Liver (tissue), 9 donors: ENCODE measurements around the gene TOX2. TPM values are rescaled to one million over a fixed set of nuclear protein-coding genes. Genes with fewer than 3 reads are reported as not detected.

ENCODE experiments used
- DNase-seq: peaks from one replicate; pipeline ENCODE4 v3.0.0-alpha.2; 2017; ENCODE audit warnings: low spot score
- H3K27ac ChIP-seq, 2 donors: one replicate each; pipeline ENCODE4 v1.7.0; 2013; ENCODE audit warnings: inconsistent platforms in 2 of 2, low read length in 2 of 2, control low read depth in 1 of 2, low read depth in 1 of 2, mild to moderate bottlenecking in 1 of 2
- H3K27me3 ChIP-seq, 4 donors: one replicate each; pipeline versions ENCODE4 v1.6.1 to v1.7.0; 2013; ENCODE audit warnings: low read length in 3 of 4, inconsistent platforms in 1 of 4, mild to moderate bottlenecking in 1 of 4, moderate library complexity in 1 of 4; ENCODE audit not compliant: control insufficient read depth in 4 of 4, insufficient read depth in 4 of 4
- H3K36me3 ChIP-seq, 4 donors: one replicate each; pipeline versions ENCODE4 v1.6.1 to v1.7.0; 2013; ENCODE audit warnings: low read length in 3 of 4, mild to moderate bottlenecking in 3 of 4, low read depth in 1 of 4, moderate library complexity in 1 of 4; ENCODE audit not compliant: control insufficient read depth in 4 of 4, insufficient read depth in 3 of 4
- H3K4me1 ChIP-seq, 4 donors: one replicate each; pipeline versions ENCODE4 v1.6.1 to v1.7.0; 2013; ENCODE audit warnings: low read length in 3 of 4, mild to moderate bottlenecking in 3 of 4, moderate library complexity in 1 of 4; ENCODE audit not compliant: control insufficient read depth in 4 of 4, insufficient read depth in 4 of 4
- H3K4me3 ChIP-seq, 3 donors: one replicate each; pipeline versions ENCODE4 v1.6.1 to v1.7.0; 2013; ENCODE audit warnings: low read length in 3 of 3, control low read depth in 1 of 3, low read depth in 1 of 3, mild to moderate bottlenecking in 1 of 3
- H3K9ac ChIP-seq, 2 donors: one replicate each; pipeline ENCODE4 v1.7.0; 2013; ENCODE audit warnings: low read length in 2 of 2, mild to moderate bottlenecking in 2 of 2, moderate library complexity in 2 of 2, control low read depth in 1 of 2, low read depth in 1 of 2
- H3K9me3 ChIP-seq, 4 donors: one replicate each; pipeline versions ENCODE4 v1.6.1 to v1.7.0; 2013; ENCODE audit warnings: low read length in 3 of 4; ENCODE audit not compliant: control insufficient read depth in 4 of 4
- ATF3 ChIP-seq: IDR thresholded peaks from 2 replicates; pipeline ENCODE4 v1.6.1; 2016; ENCODE audit warnings: antibody characterized with exemption
- EGR1 ChIP-seq, 2 donors: IDR thresholded peaks; 2 replicates each; pipeline ENCODE4 v1.6.1; 2016 to 2018; ENCODE audit warnings: antibody characterized with exemption in 2 of 2, low read depth in 2 of 2
- FOXA1 ChIP-seq: IDR thresholded peaks from 2 replicates; pipeline ENCODE4 v1.6.1; 2016; ENCODE audit warnings: antibody characterized with exemption
- FOXA2 ChIP-seq: IDR thresholded peaks from 2 replicates; pipeline ENCODE4 v1.6.1; 2016; ENCODE audit warnings: antibody characterized with exemption
- HNF4A ChIP-seq, 2 donors: conservative IDR thresholded peaks; 2 replicates each; pipeline ENCODE4 v1.6.1; 2016; ENCODE audit warnings: antibody characterized with exemption in 2 of 2, mild to moderate bottlenecking in 2 of 2
- HNF4G ChIP-seq: IDR thresholded peaks from 2 replicates; pipeline ENCODE4 v1.6.1; 2016; ENCODE audit warnings: antibody characterized with exemption
- JUND ChIP-seq, 2 donors: IDR thresholded peaks; 2 replicates each; pipeline ENCODE4 v1.6.1; 2016; ENCODE audit warnings: antibody characterized with exemption in 2 of 2
- NR2F2 ChIP-seq: IDR thresholded peaks from 2 replicates; pipeline ENCODE4 v1.6.1; 2016; ENCODE audit warnings: antibody characterized with exemption
- RAD21 ChIP-seq, 2 donors: IDR thresholded peaks; 2 replicates each; pipeline ENCODE4 v1.6.1; 2016; ENCODE audit warnings: antibody characterized with exemption in 2 of 2, mild to moderate bottlenecking in 2 of 2
- RXRA ChIP-seq, 2 donors: IDR thresholded peaks; 2 replicates each; pipeline ENCODE4 v1.6.1; 2017 to 2018; ENCODE audit warnings: antibody characterized with exemption in 2 of 2, mild to moderate bottlenecking in 1 of 2
- SP1 ChIP-seq: IDR thresholded peaks from 2 replicates; pipeline ENCODE4 v1.6.1; 2018; ENCODE audit warnings: antibody characterized with exemption, mild to moderate bottlenecking
- YY1 ChIP-seq: IDR thresholded peaks from 2 replicates; pipeline ENCODE4 v1.6.1; 2016; ENCODE audit warnings: antibody characterized with exemption, mild to moderate bottlenecking
- ZBTB33 ChIP-seq: IDR thresholded peaks from 2 replicates; pipeline ENCODE4 v1.6.1; 2016; ENCODE audit warnings: antibody characterized with exemption
- whole genome bisulfite sequencing: extraction: QIAGEN DNeasy Blood & Tissue Kit; methylation state at CpG from one replicate; pipeline ENCODE4 v1.1.7; 2013; 5-methylcytosine and 5-hydroxymethylcytosine counted together
- polyA plus RNA-seq, 2 donors: library from polyadenylated mRNA; stranded (reverse) in 1 of 2; unstranded in 1 of 2; fragments of 200-250 nt in 1 of 2; fragments of >200 nt in 1 of 2; fragmentation: Nextera tagmentation in 1 of 2; extraction: Ambion mirVana in 1 of 2; gene quantifications; one replicate each; pipeline versions ENCODE4 v1.2.1 to v1.2.3, GENCODE V29; 2013 to 2015
- total RNA-seq, 2 donors: library from RNA; depleted of rRNA; stranded (reverse); fragments of >200 nt; gene quantifications; one replicate each; pipeline ENCODE4 v1.2.3, GENCODE V29; 2014
- TF ChIP-seq, protein P1 (sequence below): fragments of 150-350 bp; IDR thresholded peaks from 2 replicates; pipeline ENCODE4 v1.5.1; 2017; ENCODE audit warnings: improper control_type of control experiment, low read depth, low read length; ENCODE audit not compliant: missing input control
- TF ChIP-seq, protein P2 (sequence below): IDR thresholded peaks from 2 replicates; pipeline ENCODE4 v1.6.1; 2016; ENCODE audit warnings: antibody characterized with exemption
- donor health status: healthy.
- donor health status: healthy.
- donor health status: healthy.
- donor health status: healthy.
- donor health status: healthy.

Gene TOX2
- total and polyA plus RNA-seq, 4 donors: 0.33 to 2.7 (median 1.4) TPM

GRCh38 chr20:44034965-44035635, 120.4 kb downstream of the TOX2 start:
- no peak overlapping the region for H3K4me3 ChIP-seq
- no peak overlapping the region for H3K9ac ChIP-seq
- H3K9me3 ChIP-seq: no peaks in the 10 kb centered on the region
- H3K27me3 ChIP-seq: peaks cover 0 to 3% (median 0%) of the 10 kb centered on the region in 4 donors
- no peaks in the 10 kb centered on the region for H3K36me3 ChIP-seq
- 75% methylated on average over 12 of the region's 12 CpGs for WGBS
- no peak overlapping the region for H3K27ac ChIP-seq
- DNase-seq: no peak
- TF ChIP-seq FOXA2: no peak
- no peak for TF ChIP-seq RAD21 (IDR thresholded peaks at IDR 0.05)
- TF ChIP-seq RXRA (IDR thresholded peaks at IDR 0.05): no peak
- TF ChIP-seq EGR1 (IDR thresholded peaks at IDR 0.05; ENCODE audit: low read depth in 2 of 2): no peak
- TF ChIP-seq, protein P1, sequence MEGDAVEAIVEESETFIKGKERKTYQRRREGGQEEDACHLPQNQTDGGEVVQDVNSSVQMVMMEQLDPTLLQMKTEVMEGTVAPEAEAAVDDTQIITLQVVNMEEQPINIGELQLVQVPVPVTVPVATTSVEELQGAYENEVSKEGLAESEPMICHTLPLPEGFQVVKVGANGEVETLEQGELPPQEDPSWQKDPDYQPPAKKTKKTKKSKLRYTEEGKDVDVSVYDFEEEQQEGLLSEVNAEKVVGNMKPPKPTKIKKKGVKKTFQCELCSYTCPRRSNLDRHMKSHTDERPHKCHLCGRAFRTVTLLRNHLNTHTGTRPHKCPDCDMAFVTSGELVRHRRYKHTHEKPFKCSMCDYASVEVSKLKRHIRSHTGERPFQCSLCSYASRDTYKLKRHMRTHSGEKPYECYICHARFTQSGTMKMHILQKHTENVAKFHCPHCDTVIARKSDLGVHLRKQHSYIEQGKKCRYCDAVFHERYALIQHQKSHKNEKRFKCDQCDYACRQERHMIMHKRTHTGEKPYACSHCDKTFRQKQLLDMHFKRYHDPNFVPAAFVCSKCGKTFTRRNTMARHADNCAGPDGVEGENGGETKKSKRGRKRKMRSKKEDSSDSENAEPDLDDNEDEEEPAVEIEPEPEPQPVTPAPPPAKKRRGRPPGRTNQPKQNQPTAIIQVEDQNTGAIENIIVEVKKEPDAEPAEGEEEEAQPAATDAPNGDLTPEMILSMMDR: no peak
- no peak for TF ChIP-seq ZBTB33
- no peak for TF ChIP-seq ATF3
- H3K4me1 ChIP-seq: no peaks in the 10 kb centered on the region

- TF ChIP-seq, protein P1: no peak
- no peak for TF ChIP-seq EGR1 (IDR thresholded peaks at IDR 0.05; ENCODE audit: low read depth in 2 of 2)
- TF ChIP-seq HNF4G: no peak
- TF ChIP-seq, protein P2, sequence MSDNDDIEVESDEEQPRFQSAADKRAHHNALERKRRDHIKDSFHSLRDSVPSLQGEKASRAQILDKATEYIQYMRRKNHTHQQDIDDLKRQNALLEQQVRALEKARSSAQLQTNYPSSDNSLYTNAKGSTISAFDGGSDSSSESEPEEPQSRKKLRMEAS: no peak
- TF ChIP-seq FOXA1: no peak
- TF ChIP-seq FOXA2: no peak
- no peak for TF ChIP-seq ZBTB33
- no peak for TF ChIP-seq HNF4A (conservative IDR thresholded peaks at IDR 0.05)
- TF ChIP-seq RXRA (IDR thresholded peaks at IDR 0.05): no peak
- no peak for TF ChIP-seq YY1
- TF ChIP-seq JUND (IDR thresholded peaks at IDR 0.05): no peak
- TF ChIP-seq NR2F2: no peak
- no peak for TF ChIP-seq SP1
- Histone ChIP-seq H3K27ac (no peak overlapping the region), H3K9ac (no peak overlapping the region), H3K9me3 (no peaks in the 10 kb centered on the region), H3K27me3 (peaks cover 0 to 6% (median 0%) of the 10 kb centered on the region in 4 donors), H3K36me3 (no peaks in the 10 kb centered on the region), H3K4me3 (no peak overlapping the region), H3K4me1 (no peaks in the 10 kb centered on the region)
- 87% methylated on average over 8 of the region's 8 CpGs for WGBS
- peak; percentile 29 for DNase-seq
Observed at GRCh38 chr20:44035924-44036323, 121.3 kb downstream of the TOX2 start.
